GM12864 (cell line): ENCODE measurements around the gene ZNF609.

ENCODE experiments used
- DNase-seq: peaks from one replicate; pipeline ENCODE4 v3.0.0-alpha.2; 2011; ENCODE audit warnings: low read depth
- H3K4me3 ChIP-seq: 2 replicates; pipeline ENCODE4 v1.5.1; 2011; ENCODE audit warnings: mild to moderate bottlenecking, low read depth, low read length, control low read depth
- TF ChIP-seq, protein P1 (sequence below): IDR thresholded peaks from 2 replicates; pipeline ENCODE4 v1.5.1; 2011; ENCODE audit warnings: low read depth, mild to moderate bottlenecking, moderate library complexity, low read length, control low read depth, inconsistent platforms; ENCODE audit errors: missing control alignments

Gene ZNF609

GRCh38 chr15:64523240-64523639 lies 62.9 kb downstream of the ZNF609 start:
- no peak overlapping the region for H3K4me3 ChIP-seq
- no peak for DNase-seq
- TF ChIP-seq, protein P1, sequence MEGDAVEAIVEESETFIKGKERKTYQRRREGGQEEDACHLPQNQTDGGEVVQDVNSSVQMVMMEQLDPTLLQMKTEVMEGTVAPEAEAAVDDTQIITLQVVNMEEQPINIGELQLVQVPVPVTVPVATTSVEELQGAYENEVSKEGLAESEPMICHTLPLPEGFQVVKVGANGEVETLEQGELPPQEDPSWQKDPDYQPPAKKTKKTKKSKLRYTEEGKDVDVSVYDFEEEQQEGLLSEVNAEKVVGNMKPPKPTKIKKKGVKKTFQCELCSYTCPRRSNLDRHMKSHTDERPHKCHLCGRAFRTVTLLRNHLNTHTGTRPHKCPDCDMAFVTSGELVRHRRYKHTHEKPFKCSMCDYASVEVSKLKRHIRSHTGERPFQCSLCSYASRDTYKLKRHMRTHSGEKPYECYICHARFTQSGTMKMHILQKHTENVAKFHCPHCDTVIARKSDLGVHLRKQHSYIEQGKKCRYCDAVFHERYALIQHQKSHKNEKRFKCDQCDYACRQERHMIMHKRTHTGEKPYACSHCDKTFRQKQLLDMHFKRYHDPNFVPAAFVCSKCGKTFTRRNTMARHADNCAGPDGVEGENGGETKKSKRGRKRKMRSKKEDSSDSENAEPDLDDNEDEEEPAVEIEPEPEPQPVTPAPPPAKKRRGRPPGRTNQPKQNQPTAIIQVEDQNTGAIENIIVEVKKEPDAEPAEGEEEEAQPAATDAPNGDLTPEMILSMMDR: no peak

DNA sequence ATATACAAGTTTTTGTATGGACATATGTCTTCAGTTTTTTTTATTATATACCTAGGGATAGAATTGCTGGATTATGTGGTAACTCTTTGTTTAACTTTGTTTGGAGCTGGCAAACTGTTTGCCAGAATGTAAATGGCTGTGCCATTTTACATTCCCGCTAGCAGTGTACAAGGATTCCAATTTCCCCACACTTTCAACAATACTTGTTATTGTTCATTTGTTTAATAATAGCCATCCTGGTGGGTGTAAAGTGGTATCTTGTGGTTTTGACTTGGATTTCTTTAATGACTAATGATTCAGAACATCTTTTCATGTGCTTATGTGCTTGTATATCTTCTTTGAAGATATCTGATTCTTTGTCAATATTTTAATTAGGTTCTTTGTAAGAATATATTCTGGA lies 64.4 kb downstream of the ZNF609 start:
- TF ChIP-seq, protein P1: no peak

GRCh38 chr15:64525828-64526530 lies 65.6 kb downstream of the ZNF609 start:
- no peak overlapping the region for H3K4me3 ChIP-seq
- TF ChIP-seq, protein P1: no peak
- no peak for DNase-seq

More for the DNA sequence above, 64.4 kb downstream of the ZNF609 start:
- DNase-seq: no peak
- no peak overlapping the region for H3K4me3 ChIP-seq

- TF ChIP-seq, protein P1: no peak
- no peak overlapping the region for H3K4me3 ChIP-seq
Measured at GRCh38 chr15:64527263-64527984, 67.0 kb downstream of the ZNF609 start.

GRCh38 chr15:64528871-64529270 lies 68.5 kb downstream of the ZNF609 start:
- no peak for DNase-seq
- no peak overlapping the region for H3K4me3 ChIP-seq
- TF ChIP-seq, protein P1: no peak

More at GRCh38 chr15:64527263-64527984, 67.0 kb downstream of the ZNF609 start:
- DNase-seq: no peak

DNA sequence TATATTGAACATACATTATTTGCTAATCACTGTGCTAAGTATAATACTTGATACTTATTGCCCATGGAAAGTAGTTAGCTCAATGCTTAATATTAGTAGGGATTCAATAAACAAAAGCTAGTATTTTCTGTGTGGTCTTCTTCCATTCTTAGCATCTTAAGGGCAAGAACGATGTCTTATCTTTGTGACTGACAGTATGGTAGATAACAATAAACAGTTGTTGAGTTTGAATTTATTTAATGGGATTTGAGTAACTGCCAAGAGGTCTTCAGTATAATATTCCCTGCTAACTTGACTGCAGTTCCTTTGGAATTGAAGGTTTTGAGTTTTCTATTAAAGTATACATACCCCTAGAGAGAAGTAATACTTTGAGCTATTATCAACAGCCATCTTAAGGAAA lies 70.1 kb downstream of the ZNF609 start:
- no peak overlapping the region for H3K4me3 ChIP-seq
- TF ChIP-seq, protein P1: no peak
- no peak for DNase-seq

DNA sequence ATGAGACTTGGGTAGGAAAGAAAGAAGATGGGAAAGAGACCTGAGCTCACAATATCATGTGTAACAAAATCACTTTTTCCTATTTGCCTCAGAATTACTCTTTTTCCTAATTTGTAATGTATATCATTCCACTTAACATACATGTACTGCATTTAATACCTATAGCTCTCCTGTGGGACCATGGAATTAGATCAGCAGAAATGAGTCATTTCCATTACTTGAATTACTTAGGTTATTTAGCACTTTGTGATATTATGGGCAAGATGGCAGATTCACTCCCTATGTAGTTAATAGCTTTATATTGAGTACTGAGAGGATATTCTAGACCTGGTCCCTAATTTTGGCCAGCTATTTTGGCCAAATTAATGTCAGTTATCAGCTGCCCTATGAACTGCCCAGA lies 70.5 kb downstream of the ZNF609 start:
- no peak for DNase-seq
- H3K4me3 ChIP-seq: no peak overlapping the region
- TF ChIP-seq, protein P1: no peak
